Measurements from ENCODE around the gene DAB2IP.
A peak's percentile ranks its signal among the peaks of the same experiment; 100 is the strongest.

The DAB2IP gene

DNA sequence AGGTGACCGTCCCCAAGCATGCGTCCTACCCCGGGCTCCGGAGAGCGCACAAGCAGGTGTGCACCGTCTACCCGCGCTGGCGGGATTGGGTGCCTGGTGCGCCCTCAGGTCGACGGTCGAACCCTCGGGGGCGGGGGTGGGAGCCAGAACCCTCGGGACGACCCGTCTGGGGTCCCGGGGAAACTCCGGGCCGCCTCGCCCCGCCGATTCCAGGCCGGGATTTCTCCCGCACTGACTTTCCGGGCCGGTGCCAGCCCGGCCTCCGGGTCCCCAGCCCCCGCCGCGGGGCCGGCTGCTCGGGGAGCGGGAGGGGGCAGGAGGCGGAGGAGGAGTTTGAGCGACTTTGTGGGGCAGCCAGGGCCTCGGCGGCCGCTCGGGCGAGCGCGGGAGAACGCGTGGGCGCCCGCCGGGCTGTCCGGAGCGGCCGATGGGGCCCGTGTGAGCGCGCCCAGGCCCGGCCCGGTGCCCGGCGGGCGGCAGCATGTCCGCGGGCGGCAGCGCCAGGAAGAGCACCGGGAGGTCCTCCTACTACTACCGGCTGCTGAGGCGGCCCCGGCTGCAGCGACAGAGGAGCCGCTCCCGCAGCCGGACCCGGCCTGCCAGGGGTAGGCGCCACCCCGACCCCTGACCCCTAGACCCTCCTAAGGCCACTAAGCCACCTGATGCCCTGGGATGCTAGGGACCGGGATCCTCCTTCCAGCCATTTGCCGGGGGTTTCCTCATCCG, at the start of gene DAB2IP (continued):
- TF ChIP-seq ZNF600 (tag by site-specific recombination; IDR thresholded peaks at IDR 0.05) (no peak), MZF1 (tag by site-specific recombination; IDR thresholded peaks at IDR 0.05; ENCODE audit: borderline replicate concordance) (no peak), ZXDB (tag by site-specific recombination; IDR thresholded peaks at IDR 0.05) (0 out of 2 replicates have a peak, but pooled peaks have one; percentile 27), FEZF1 (tag by site-specific recombination; IDR thresholded peaks at IDR 0.05) (no peak), ZNF112 (tag by site-specific recombination; IDR thresholded peaks at IDR 0.05) (no peak), ZNF37A (tag by site-specific recombination; IDR thresholded peaks at IDR 0.05) (no peak), ZFHX2 (tag by site-specific recombination; conservative IDR thresholded peaks at IDR 0.05) (peak; percentile 70), EGR2 (tag by site-specific recombination; IDR thresholded peaks at IDR 0.05; ENCODE audit: low read depth) (peak; percentile 37; the same call in 1 of the 2 replicates), ZNF10 (tag by site-specific recombination; IDR thresholded peaks at IDR 0.05) (no peak), WT1 (tag by site-specific recombination; IDR thresholded peaks at IDR 0.05) (peak; percentile 20; the same call in 1 of the 2 replicates), ZNF266 (tag by site-specific recombination; IDR thresholded peaks at IDR 0.05; ENCODE audit: low read depth) (no peak), ZNF174 (tag by site-specific recombination; IDR thresholded peaks at IDR 0.05) (no peak), HOXC10 (CRISPR knock-in tag; IDR thresholded peaks at IDR 0.05) (no peak), KLF1 (tag by site-specific recombination; IDR thresholded peaks at IDR 0.05) (peak; percentile 32; the same call in 1 of the 2 replicates), ZNF629 (tag by site-specific recombination; IDR thresholded peaks at IDR 0.05) (0 out of 2 replicates have a peak, but pooled peaks have one; percentile 21), BCL11B (tag by site-specific recombination; IDR thresholded peaks at IDR 0.05; ENCODE audit: low read depth) (peak; percentile 36; the same call in 1 of the 2 replicates), ZNF19 (tag by site-specific recombination; IDR thresholded peaks at IDR 0.05; ENCODE audit: low read depth) (no peak), ZFP69B (tag by site-specific recombination; IDR thresholded peaks at IDR 0.05) (peak; percentile 40; the same call in 1 of the 2 replicates), ZNF416 (tag by site-specific recombination; IDR thresholded peaks at IDR 0.05) (no peak), ZNF777 (tag by site-specific recombination; IDR thresholded peaks at IDR 0.05; ENCODE audit: borderline replicate concordance) (peak; percentile 88), ZSCAN16 (tag by site-specific recombination; IDR thresholded peaks at IDR 0.05) (no peak), ZNF701 (tag by site-specific recombination; IDR thresholded peaks at IDR 0.05) (no peak)
- TF ChIP-seq, protein P1, sequence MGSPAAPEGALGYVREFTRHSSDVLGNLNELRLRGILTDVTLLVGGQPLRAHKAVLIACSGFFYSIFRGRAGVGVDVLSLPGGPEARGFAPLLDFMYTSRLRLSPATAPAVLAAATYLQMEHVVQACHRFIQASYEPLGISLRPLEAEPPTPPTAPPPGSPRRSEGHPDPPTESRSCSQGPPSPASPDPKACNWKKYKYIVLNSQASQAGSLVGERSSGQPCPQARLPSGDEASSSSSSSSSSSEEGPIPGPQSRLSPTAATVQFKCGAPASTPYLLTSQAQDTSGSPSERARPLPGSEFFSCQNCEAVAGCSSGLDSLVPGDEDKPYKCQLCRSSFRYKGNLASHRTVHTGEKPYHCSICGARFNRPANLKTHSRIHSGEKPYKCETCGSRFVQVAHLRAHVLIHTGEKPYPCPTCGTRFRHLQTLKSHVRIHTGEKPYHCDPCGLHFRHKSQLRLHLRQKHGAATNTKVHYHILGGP (tag by site-specific recombination; IDR thresholded peaks at IDR 0.05): no peak
- TF ChIP-seq, protein P2, sequence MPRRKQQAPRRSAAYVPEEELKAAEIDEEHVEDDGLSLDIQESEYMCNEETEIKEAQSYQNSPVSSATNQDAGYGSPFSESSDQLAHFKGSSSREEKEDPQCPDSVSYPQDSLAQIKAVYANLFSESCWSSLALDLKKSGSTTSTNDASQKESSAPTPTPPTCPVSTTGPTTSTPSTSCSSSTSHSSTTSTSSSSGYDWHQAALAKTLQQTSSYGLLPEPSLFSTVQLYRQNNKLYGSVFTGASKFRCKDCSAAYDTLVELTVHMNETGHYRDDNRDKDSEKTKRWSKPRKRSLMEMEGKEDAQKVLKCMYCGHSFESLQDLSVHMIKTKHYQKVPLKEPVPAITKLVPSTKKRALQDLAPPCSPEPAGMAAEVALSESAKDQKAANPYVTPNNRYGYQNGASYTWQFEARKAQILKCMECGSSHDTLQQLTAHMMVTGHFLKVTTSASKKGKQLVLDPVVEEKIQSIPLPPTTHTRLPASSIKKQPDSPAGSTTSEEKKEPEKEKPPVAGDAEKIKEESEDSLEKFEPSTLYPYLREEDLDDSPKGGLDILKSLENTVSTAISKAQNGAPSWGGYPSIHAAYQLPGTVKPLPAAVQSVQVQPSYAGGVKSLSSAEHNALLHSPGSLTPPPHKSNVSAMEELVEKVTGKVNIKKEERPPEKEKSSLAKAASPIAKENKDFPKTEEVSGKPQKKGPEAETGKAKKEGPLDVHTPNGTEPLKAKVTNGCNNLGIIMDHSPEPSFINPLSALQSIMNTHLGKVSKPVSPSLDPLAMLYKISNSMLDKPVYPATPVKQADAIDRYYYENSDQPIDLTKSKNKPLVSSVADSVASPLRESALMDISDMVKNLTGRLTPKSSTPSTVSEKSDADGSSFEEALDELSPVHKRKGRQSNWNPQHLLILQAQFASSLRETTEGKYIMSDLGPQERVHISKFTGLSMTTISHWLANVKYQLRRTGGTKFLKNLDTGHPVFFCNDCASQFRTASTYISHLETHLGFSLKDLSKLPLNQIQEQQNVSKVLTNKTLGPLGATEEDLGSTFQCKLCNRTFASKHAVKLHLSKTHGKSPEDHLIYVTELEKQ (tag by site-specific recombination; IDR thresholded peaks at IDR 0.05; ENCODE audit: borderline replicate concordance): no peak
- TF ChIP-seq, protein P3, sequence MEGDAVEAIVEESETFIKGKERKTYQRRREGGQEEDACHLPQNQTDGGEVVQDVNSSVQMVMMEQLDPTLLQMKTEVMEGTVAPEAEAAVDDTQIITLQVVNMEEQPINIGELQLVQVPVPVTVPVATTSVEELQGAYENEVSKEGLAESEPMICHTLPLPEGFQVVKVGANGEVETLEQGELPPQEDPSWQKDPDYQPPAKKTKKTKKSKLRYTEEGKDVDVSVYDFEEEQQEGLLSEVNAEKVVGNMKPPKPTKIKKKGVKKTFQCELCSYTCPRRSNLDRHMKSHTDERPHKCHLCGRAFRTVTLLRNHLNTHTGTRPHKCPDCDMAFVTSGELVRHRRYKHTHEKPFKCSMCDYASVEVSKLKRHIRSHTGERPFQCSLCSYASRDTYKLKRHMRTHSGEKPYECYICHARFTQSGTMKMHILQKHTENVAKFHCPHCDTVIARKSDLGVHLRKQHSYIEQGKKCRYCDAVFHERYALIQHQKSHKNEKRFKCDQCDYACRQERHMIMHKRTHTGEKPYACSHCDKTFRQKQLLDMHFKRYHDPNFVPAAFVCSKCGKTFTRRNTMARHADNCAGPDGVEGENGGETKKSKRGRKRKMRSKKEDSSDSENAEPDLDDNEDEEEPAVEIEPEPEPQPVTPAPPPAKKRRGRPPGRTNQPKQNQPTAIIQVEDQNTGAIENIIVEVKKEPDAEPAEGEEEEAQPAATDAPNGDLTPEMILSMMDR (tag by site-specific recombination; IDR thresholded peaks at IDR 0.05): no peak
- TF ChIP-seq, protein P4, sequence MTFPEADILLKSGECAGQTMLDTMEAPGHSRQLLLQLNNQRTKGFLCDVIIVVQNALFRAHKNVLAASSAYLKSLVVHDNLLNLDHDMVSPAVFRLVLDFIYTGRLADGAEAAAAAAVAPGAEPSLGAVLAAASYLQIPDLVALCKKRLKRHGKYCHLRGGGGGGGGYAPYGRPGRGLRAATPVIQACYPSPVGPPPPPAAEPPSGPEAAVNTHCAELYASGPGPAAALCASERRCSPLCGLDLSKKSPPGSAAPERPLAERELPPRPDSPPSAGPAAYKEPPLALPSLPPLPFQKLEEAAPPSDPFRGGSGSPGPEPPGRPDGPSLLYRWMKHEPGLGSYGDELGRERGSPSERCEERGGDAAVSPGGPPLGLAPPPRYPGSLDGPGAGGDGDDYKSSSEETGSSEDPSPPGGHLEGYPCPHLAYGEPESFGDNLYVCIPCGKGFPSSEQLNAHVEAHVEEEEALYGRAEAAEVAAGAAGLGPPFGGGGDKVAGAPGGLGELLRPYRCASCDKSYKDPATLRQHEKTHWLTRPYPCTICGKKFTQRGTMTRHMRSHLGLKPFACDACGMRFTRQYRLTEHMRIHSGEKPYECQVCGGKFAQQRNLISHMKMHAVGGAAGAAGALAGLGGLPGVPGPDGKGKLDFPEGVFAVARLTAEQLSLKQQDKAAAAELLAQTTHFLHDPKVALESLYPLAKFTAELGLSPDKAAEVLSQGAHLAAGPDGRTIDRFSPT (tag by site-specific recombination; IDR thresholded peaks at IDR 0.05): no peak
- TF ChIP-seq, protein P5, sequence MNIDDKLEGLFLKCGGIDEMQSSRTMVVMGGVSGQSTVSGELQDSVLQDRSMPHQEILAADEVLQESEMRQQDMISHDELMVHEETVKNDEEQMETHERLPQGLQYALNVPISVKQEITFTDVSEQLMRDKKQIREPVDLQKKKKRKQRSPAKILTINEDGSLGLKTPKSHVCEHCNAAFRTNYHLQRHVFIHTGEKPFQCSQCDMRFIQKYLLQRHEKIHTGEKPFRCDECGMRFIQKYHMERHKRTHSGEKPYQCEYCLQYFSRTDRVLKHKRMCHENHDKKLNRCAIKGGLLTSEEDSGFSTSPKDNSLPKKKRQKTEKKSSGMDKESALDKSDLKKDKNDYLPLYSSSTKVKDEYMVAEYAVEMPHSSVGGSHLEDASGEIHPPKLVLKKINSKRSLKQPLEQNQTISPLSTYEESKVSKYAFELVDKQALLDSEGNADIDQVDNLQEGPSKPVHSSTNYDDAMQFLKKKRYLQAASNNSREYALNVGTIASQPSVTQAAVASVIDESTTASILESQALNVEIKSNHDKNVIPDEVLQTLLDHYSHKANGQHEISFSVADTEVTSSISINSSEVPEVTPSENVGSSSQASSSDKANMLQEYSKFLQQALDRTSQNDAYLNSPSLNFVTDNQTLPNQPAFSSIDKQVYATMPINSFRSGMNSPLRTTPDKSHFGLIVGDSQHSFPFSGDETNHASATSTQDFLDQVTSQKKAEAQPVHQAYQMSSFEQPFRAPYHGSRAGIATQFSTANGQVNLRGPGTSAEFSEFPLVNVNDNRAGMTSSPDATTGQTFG (tag by site-specific recombination; IDR thresholded peaks at IDR 0.05; ENCODE audit: borderline replicate concordance): no peak
- TF ChIP-seq, protein P6, sequence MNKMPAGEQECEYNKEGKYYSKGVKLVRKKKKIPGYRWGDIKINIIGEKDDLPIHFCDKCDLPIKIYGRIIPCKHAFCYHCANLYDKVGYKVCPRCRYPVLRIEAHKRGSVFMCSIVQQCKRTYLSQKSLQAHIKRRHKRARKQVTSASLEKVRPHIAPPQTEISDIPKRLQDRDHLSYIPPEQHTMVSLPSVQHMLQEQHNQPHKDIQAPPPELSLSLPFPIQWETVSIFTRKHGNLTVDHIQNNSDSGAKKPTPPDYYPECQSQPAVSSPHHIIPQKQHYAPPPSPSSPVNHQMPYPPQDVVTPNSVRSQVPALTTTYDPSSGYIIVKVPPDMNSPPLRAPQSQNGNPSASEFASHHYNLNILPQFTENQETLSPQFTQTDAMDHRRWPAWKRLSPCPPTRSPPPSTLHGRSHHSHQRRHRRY (tag by site-specific recombination; IDR thresholded peaks at IDR 0.05): no peak
